ENCODE measurements around the gene HPDL.

- TF ChIP-seq TAF1 (IDR thresholded peaks at IDR 0.05; ENCODE audit: borderline replicate concordance, low read depth, low read length) (no peak), POLR2AphosphoS5 (IDR thresholded peaks at IDR 0.05; ENCODE audit: low read depth, low read length) (no peak), POLR2A (IDR thresholded peaks at IDR 0.05; ENCODE audit: low read depth, low read length) (no peak)
Observed at GRCh38 chr1:45319761-45320160, 6.9 kb upstream of the HPDL start.
